ENCODE data around the gene ZNF526. TPM values are rescaled to one million over a fixed set of nuclear protein-coding genes. Genes with fewer than 3 reads are reported as not detected.
A peak's percentile ranks its signal among the peaks of the same experiment; 100 is the strongest.
"Not testable (repeated sequence)": the region's sequence is repeated elsewhere in the genome, so short reads cannot be mapped to it uniquely, and the experiment has no call there.

Gene ZNF526
- total RNA-seq, 1 donor from 2014 or later, result 11.4 TPM

- DNase-seq (ENCODE audit: low read depth), result not testable (repeated sequence)
These were observed 46.0 kb downstream of the ZNF526 start for GRCh38 chr19:42266105-42266504.

GRCh38 chr19:42266928-42267603 is 47.0 kb downstream of the ZNF526 start:
- DNase-seq (ENCODE audit: low read depth), result not testable (repeated sequence)

GRCh38 chr19:42267644-42268141 is 47.6 kb downstream of the ZNF526 start:
- no peak for DNase-seq (ENCODE audit: low read depth)

GRCh38 chr19:42268142-42268703 is 48.1 kb downstream of the ZNF526 start:
- peak; percentile 97 for DNase-seq (ENCODE audit: low read depth)

- DNase-seq (ENCODE audit: low read depth), result peak; percentile 100
These were observed 48.8 kb downstream of the ZNF526 start, which contains the start of gene CIC for GRCh38 chr19:42268704-42269477. TSS of gene CIC (plus strand) at chr19:42269252. CDS start at chr19:42271784, 2,532 bp downstream.

GRCh38 chr19:42269478-42270345 is 49.6 kb downstream of the ZNF526 start:
- DNase-seq (ENCODE audit: low read depth), result no peak

GRCh38 chr19:42270346-42271044 is 50.4 kb downstream of the ZNF526 start:
- peak; percentile 53 for DNase-seq (ENCODE audit: low read depth)

GRCh38 chr19:42271045-42271419 is 50.9 kb downstream of the ZNF526 start:
- no peak for DNase-seq (ENCODE audit: low read depth)

GRCh38 chr19:42271861-42272534 is 51.9 kb downstream of the ZNF526 start:
- DNase-seq (ENCODE audit: low read depth), result no peak

GRCh38 chr19:42272535-42272897 is 52.4 kb downstream of the ZNF526 start:
- no peak for DNase-seq (ENCODE audit: low read depth)

GRCh38 chr19:42272989-42273406 is 52.9 kb downstream of the ZNF526 start:
- DNase-seq (ENCODE audit: low read depth), result no peak

- DNase-seq (ENCODE audit: low read depth), result no peak
These were observed 53.4 kb downstream of the ZNF526 start for GRCh38 chr19:42273407-42274064.

GRCh38 chr19:42274065-42274682 is 54.1 kb downstream of the ZNF526 start:
- DNase-seq (ENCODE audit: low read depth), result no peak

GRCh38 chr19:42275103-42275502 is 55.0 kb downstream of the ZNF526 start:
- DNase-seq (ENCODE audit: low read depth), result no peak

- DNase-seq (ENCODE audit: low read depth), result no peak
These were observed 55.4 kb downstream of the ZNF526 start for GRCh38 chr19:42275517-42275916.

- no peak for DNase-seq (ENCODE audit: low read depth)
These were observed 56.2 kb downstream of the ZNF526 start for GRCh38 chr19:42276284-42276683.

- DNase-seq (ENCODE audit: low read depth), result no peak
These were observed 56.7 kb downstream of the ZNF526 start for GRCh38 chr19:42276821-42277220.

All from renal cortical epithelial cell (primary cell).